Natural killer cell (primary cell): ENCODE data around the gene NFE2L3. TPM values are rescaled to one million over a fixed set of nuclear protein-coding genes. Genes with fewer than 3 reads are reported as not detected.

Experiments used
- ATAC-seq, 3 donors: fragments of 150-1000 bp in 2 of 3; fragments of 200-7000 bp in 1 of 3; cut with Tn5 transposase; 1 replicate in 1 of 3; 2 replicates in 2 of 3; pipeline ENCODE4 v1.10.0; 2021; ENCODE audit warnings: mild to moderate bottlenecking in 2 of 3, moderate library complexity in 2 of 3
- DNase-seq, 2 donors: peaks; one replicate each; pipeline versions ENCODE4 v3.0.0 to v3.0.0-alpha.2; 2013 to 2021; ENCODE audit warnings: mixed read lengths in 1 of 2
- H3K27ac ChIP-seq: one replicate; pipeline ENCODE4 v1.5.1; 2013; ENCODE audit warnings: mild to moderate bottlenecking, low read length
- H3K27me3 ChIP-seq: one replicate; pipeline ENCODE4 v1.6.1; 2013; ENCODE audit warnings: low read length; ENCODE audit not compliant: control insufficient read depth, insufficient read depth
- H3K36me3 ChIP-seq: one replicate; pipeline ENCODE4 v1.6.1; 2013; ENCODE audit warnings: low read length; ENCODE audit not compliant: control insufficient read depth, insufficient read depth
- H3K4me1 ChIP-seq: one replicate; pipeline ENCODE4 v1.6.1; 2013; ENCODE audit warnings: low read length; ENCODE audit not compliant: control insufficient read depth, insufficient read depth
- H3K4me3 ChIP-seq: one replicate; pipeline ENCODE4 v1.5.1; 2013; ENCODE audit warnings: low read length
- H3K9me3 ChIP-seq: one replicate; pipeline ENCODE4 v1.6.1; 2013; ENCODE audit warnings: low read length; ENCODE audit not compliant: control insufficient read depth, insufficient read depth
- H3K27ac Mint-ChIP-seq, 2 donors: one replicate each; pipeline ENCODE4 v1.8.0; 2022; ENCODE audit warnings: mild to moderate bottlenecking in 2 of 2, mixed read lengths in 2 of 2, moderate library complexity in 1 of 2
- H3K27me3 Mint-ChIP-seq, 2 donors: one replicate each; pipeline ENCODE4 v1.8.0; 2022; ENCODE audit warnings: low read depth in 2 of 2, mixed read lengths in 2 of 2
- H3K36me3 Mint-ChIP-seq: one replicate; pipeline ENCODE4 v1.8.0; 2022; ENCODE audit warnings: mixed read lengths
- H3K4me1 Mint-ChIP-seq, 2 donors: one replicate each; pipeline ENCODE4 v1.8.0; 2022; ENCODE audit warnings: mixed read lengths in 2 of 2
- H3K4me3 Mint-ChIP-seq: one replicate; pipeline ENCODE4 v1.8.0; 2022; ENCODE audit warnings: mild to moderate bottlenecking, moderate library complexity, mixed read lengths
- H3K9me3 Mint-ChIP-seq, 2 donors: one replicate each; pipeline ENCODE4 v1.8.0; 2022; ENCODE audit warnings: mixed read lengths in 2 of 2
- CTCF ChIP-seq: fragments of 200-600 bp; IDR thresholded peaks from one replicate; pipeline ENCODE4 v1.8.0; 2022; ENCODE audit warnings: antibody characterized with exemption
- WGBS: methylation state at CpG from one replicate; pipeline ENCODE4 v1.1.7; 2013; ENCODE audit warnings: missing lambda C conversion rate; ENCODE audit not compliant: insufficient coverage; 5-methylcytosine and 5-hydroxymethylcytosine counted together
- intact Hi-C: fragments of 100-400 bp; cut with micrococcal nuclease; formaldehyde crosslinking; loops from one replicate; pipeline ENCODE4 v1.14.2; 2022
- total RNA-seq, 4 donors: library from RNA; stranded (reverse); fragments of 120-200 nt in 1 of 4; gene quantifications; one replicate each; pipeline versions ENCODE4 v1.2.3 to v1.2.4, GENCODE V29; 2013 to 2022

NFE2L3 gene
- total RNA-seq, 3 donors from 2014 or later (not counting 1 experiment from before 2014, with no cell fraction given), result 0.68 to 2.0 (median 1.00) TPM

GRCh38 chr7:26186364-26187311, 34.6 kb downstream of the NFE2L3 start:
- Mint-ChIP-seq H3K4me3 (peak overlapping the region; percentile 60), H3K27ac (peak overlapping the region; percentile 100), H3K9me3 (no peaks in the 10 kb centered on the region), H3K36me3 (peaks cover 16% of the 10 kb centered on the region), H3K4me1 (peaks cover 80 to 82% of the 10 kb centered on the region in 2 donors), H3K27me3 (no peaks in the 10 kb centered on the region)
- Histone ChIP-seq H3K36me3 (peaks cover 43% of the 10 kb centered on the region), H3K27me3 (no peaks in the 10 kb centered on the region), H3K9me3 (no peaks in the 10 kb centered on the region), H3K27ac (no peak overlapping the region), H3K4me1 (peaks cover 8% of the 10 kb centered on the region), H3K4me3 (no peak overlapping the region)
- ATAC-seq (peak in 1 of 3 donors; percentile 17), DNase-seq (no peak)
- intact Hi-C loops, result no loop called here
- WGBS, result 92% methylated on average over 5 of the region's 5 CpGs
- TF ChIP-seq CTCF, result no peak

GRCh38 chr7:26187380-26188205, 35.6 kb downstream of the NFE2L3 start:
- H3K4me1 ChIP-seq, result peaks cover 3% of the 10 kb centered on the region
- H3K27me3 ChIP-seq, result no peaks in the 10 kb centered on the region
- no peak overlapping the region for H3K27ac ChIP-seq
- no peak for TF ChIP-seq CTCF
- DNase-seq, result peak in 1 of 2 donors; percentile 34
- no peaks in the 10 kb centered on the region for H3K9me3 ChIP-seq
- Mint-ChIP-seq H3K36me3 (peaks cover 26% of the 10 kb centered on the region), H3K27ac (peak overlapping the region; percentile 100), H3K9me3 (no peaks in the 10 kb centered on the region), H3K4me3 (peak overlapping the region; percentile 19), H3K27me3 (no peaks in the 10 kb centered on the region), H3K4me1 (peaks cover 84% of the 10 kb centered on the region in 2 donors)
- no peak overlapping the region for H3K4me3 ChIP-seq
- peak in 2 of 3 donors; percentile 6 to 19 for ATAC-seq
- H3K36me3 ChIP-seq, result peaks cover 53% of the 10 kb centered on the region
- intact Hi-C loops, result no loop called here
- WGBS, result 78% methylated on average over 10 of the region's 11 CpGs

- Mint-ChIP-seq H3K4me3 (peak overlapping the region; percentile 22), H3K4me1 (peaks cover 92% of the 10 kb centered on the region in 2 donors), H3K27ac (peak overlapping the region; percentile 100), H3K9me3 (no peaks in the 10 kb centered on the region), H3K27me3 (no peaks in the 10 kb centered on the region), H3K36me3 (peaks cover 34% of the 10 kb centered on the region)
- Histone ChIP-seq H3K36me3 (peaks cover 61% of the 10 kb centered on the region), H3K9me3 (no peaks in the 10 kb centered on the region), H3K27ac (peak overlapping the region; percentile 8), H3K27me3 (no peaks in the 10 kb centered on the region), H3K4me3 (no peak overlapping the region), H3K4me1 (peaks cover 1% of the 10 kb centered on the region)
- intact Hi-C loops, result no loop called here
- ATAC-seq (peak in 1 of 3 donors; percentile 3), DNase-seq (peak in 1 of 2 donors; percentile 43)
- 94% methylated on average over 9 of the region's 9 CpGs for WGBS
- TF ChIP-seq CTCF, result no peak
Observed at GRCh38 chr7:26188206-26188956, 36.4 kb downstream of the NFE2L3 start.
